ENCODE measurements around the gene NDEL1.

Gene NDEL1

GRCh38 chr17:8500609-8501008, 64.9 kb downstream of the NDEL1 start:
- DNase-seq (ENCODE audit: low read depth in 2 of 2, low spot score in 1 of 2) = no peak

- no peak for DNase-seq (ENCODE audit: low read depth in 2 of 2, low spot score in 1 of 2)
These were observed 66.4 kb downstream of the NDEL1 start for GRCh38 chr17:8502126-8502525.

GRCh38 chr17:8503368-8503767, 67.7 kb downstream of the NDEL1 start:
- no peak for DNase-seq (ENCODE audit: low read depth in 2 of 2, low spot score in 1 of 2)

- DNase-seq (ENCODE audit: low read depth in 2 of 2, low spot score in 1 of 2) = no peak
These were observed 68.1 kb downstream of the NDEL1 start for GRCh38 chr17:8503807-8504206.

- no peak for DNase-seq (ENCODE audit: low read depth in 2 of 2, low spot score in 1 of 2)
These were observed 69.0 kb downstream of the NDEL1 start for GRCh38 chr17:8504460-8505207.

GRCh38 chr17:8506145-8506544, 70.5 kb downstream of the NDEL1 start:
- no peak for DNase-seq (ENCODE audit: low read depth in 2 of 2, low spot score in 1 of 2)

- no peak for DNase-seq (ENCODE audit: low read depth in 2 of 2, low spot score in 1 of 2)
These were observed 79.1 kb downstream of the NDEL1 start for GRCh38 chr17:8514801-8515200.

Data from stimulated activated CD8-positive, alpha-beta memory T cell treated with anti-CD3 and anti-CD28 coated beads, Interleukin-4, amount 100 ng/mL, for 1 hour (primary cell).